A549 (cell line): Measurements from ENCODE around the gene POGLUT2.

Source experiments
- EP300 ChIP-seq, 2 experiments: fragments of >200 bp; sonication (Bioruptor Twin); formaldehyde crosslinking; IDR thresholded peaks; 2 replicates in 1 of 2; 3 replicates in 1 of 2; pipeline ENCODE4 v1.6.1; 2016 to 2017
- ESRRA ChIP-seq: fragments of 150-350 bp; IDR thresholded peaks from 2 replicates; pipeline ENCODE4 v1.6.1; 2014; ENCODE audit warnings: mild to moderate bottlenecking, low read length, borderline replicate concordance
- MAFK ChIP-seq: fragments of 450-650 bp; IDR thresholded peaks from 2 replicates; pipeline ENCODE4 v1.6.1; 2014; ENCODE audit not compliant: partially characterized antibody
- MAZ ChIP-seq: fragments of 150-350 bp; IDR thresholded peaks from 2 replicates; pipeline ENCODE4 v1.6.1; 2014; ENCODE audit warnings: antibody characterized with exemption, low read depth, low read length, borderline replicate concordance
- POLR2A ChIP-seq: IDR thresholded peaks from 2 replicates; pipeline ENCODE4 v1.6.1; 2012; ENCODE audit warnings: mild to moderate bottlenecking, low read length
- POLR2AphosphoS2 ChIP-seq: conservative IDR thresholded peaks from 2 replicates; pipeline ENCODE4 v1.6.1; 2012; ENCODE audit warnings: low read length, improper control_type of control experiment, inconsistent platforms
- RAD21 ChIP-seq, 2 experiments: fragments of >200 bp in 1 of 2; sonication (Bioruptor Twin) in 1 of 2; formaldehyde crosslinking in 1 of 2; IDR thresholded peaks in 1 of 2; conservative IDR thresholded peaks in 1 of 2; 2 replicates in 1 of 2; 3 replicates in 1 of 2; pipeline ENCODE4 v1.6.1; 2012 to 2018; ENCODE audit warnings: inconsistent platforms in 1 of 2
- RFX5 ChIP-seq: fragments of 450-650 bp; IDR thresholded peaks from 2 replicates; pipeline ENCODE4 v1.7.1; 2014; ENCODE audit warnings: antibody characterized with exemption, mild to moderate bottlenecking, moderate library complexity
- TF ChIP-seq, protein P1 (sequence below): fragments of 450-650 bp; IDR thresholded peaks from 2 replicates; pipeline ENCODE4 v1.6.1; 2014; ENCODE audit warnings: antibody characterized with exemption
- TF ChIP-seq, protein P2 (sequence below): fragments of >200 bp; sonication (Bioruptor Twin); formaldehyde crosslinking; IDR thresholded peaks from 3 replicates; pipeline ENCODE4 v1.5.1; 2016
- TF ChIP-seq, protein P3 (sequence below): fragments of 250-450 bp; sonication (Bioruptor Pico); IDR thresholded peaks from 2 replicates; pipeline ENCODE4 v1.5.0; 2021; ENCODE audit warnings: mild to moderate bottlenecking, moderate library complexity, borderline replicate concordance
- TF ChIP-seq, protein P4 (sequence below): IDR thresholded peaks from 2 replicates; pipeline ENCODE4 v1.6.1; 2012

DNA sequence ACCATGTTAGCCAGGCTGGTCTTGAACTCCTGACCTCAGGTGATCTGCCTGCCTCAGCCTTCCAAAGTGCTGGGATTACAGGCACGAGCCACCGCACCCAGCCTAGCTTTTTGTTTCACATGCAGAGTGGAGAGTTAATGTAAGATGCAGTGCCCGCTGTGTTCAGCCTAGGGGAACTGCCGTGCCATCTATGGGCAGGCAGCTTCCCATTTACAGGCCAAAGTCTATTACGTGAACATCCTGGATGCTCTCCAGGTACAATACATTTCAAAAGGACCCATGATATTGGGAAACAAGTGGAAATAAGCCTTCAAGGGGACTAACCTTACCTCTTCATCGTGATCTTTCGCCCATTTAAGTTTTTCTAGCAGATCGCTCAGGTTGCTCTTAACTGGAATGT lies 10.1 kb downstream of the POGLUT2 start:
- TF ChIP-seq POLR2A, result no peak
- TF ChIP-seq, protein P1, sequence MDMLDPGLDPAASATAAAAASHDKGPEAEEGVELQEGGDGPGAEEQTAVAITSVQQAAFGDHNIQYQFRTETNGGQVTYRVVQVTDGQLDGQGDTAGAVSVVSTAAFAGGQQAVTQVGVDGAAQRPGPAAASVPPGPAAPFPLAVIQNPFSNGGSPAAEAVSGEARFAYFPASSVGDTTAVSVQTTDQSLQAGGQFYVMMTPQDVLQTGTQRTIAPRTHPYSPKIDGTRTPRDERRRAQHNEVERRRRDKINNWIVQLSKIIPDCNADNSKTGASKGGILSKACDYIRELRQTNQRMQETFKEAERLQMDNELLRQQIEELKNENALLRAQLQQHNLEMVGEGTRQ, result no peak
- no peak for TF ChIP-seq RFX5
- TF ChIP-seq, protein P2, sequence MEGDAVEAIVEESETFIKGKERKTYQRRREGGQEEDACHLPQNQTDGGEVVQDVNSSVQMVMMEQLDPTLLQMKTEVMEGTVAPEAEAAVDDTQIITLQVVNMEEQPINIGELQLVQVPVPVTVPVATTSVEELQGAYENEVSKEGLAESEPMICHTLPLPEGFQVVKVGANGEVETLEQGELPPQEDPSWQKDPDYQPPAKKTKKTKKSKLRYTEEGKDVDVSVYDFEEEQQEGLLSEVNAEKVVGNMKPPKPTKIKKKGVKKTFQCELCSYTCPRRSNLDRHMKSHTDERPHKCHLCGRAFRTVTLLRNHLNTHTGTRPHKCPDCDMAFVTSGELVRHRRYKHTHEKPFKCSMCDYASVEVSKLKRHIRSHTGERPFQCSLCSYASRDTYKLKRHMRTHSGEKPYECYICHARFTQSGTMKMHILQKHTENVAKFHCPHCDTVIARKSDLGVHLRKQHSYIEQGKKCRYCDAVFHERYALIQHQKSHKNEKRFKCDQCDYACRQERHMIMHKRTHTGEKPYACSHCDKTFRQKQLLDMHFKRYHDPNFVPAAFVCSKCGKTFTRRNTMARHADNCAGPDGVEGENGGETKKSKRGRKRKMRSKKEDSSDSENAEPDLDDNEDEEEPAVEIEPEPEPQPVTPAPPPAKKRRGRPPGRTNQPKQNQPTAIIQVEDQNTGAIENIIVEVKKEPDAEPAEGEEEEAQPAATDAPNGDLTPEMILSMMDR, result no peak
- TF ChIP-seq, protein P3, sequence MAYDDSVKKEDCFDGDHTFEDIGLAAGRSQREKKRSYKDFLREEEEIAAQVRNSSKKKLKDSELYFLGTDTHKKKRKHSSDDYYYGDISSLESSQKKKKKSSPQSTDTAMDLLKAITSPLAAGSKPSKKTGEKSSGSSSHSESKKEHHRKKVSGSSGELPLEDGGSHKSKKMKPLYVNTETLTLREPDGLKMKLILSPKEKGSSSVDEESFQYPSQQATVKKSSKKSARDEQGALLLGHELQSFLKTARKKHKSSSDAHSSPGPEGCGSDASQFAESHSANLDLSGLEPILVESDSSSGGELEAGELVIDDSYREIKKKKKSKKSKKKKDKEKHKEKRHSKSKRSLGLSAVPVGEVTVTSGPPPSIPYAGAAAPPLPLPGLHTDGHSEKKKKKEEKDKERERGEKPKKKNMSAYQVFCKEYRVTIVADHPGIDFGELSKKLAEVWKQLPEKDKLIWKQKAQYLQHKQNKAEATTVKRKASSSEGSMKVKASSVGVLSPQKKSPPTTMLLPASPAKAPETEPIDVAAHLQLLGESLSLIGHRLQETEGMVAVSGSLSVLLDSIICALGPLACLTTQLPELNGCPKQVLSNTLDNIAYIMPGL (CRISPR knock-in tag), result no peak
- TF ChIP-seq, protein P4, sequence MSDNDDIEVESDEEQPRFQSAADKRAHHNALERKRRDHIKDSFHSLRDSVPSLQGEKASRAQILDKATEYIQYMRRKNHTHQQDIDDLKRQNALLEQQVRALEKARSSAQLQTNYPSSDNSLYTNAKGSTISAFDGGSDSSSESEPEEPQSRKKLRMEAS, result no peak
- no peak for TF ChIP-seq EP300 (IDR thresholded peaks at IDR 0.05)
- no peak for TF ChIP-seq MAZ
- no peak for TF ChIP-seq RAD21 (conservative IDR thresholded peaks at IDR 0.05 in 1 of 2, IDR thresholded peaks at IDR 0.05 in 1 of 2)
- no peak for TF ChIP-seq MAFK
- no peak for TF ChIP-seq ESRRA
- no peak for TF ChIP-seq POLR2AphosphoS2
